GM06990 (cell line): ENCODE measurements around the gene KIAA1217.

Experiments used
- DNase-seq: peaks from one replicate; pipeline ENCODE4 v3.0.0-alpha.2; 2011; ENCODE audit not compliant: insufficient read length; ENCODE audit errors: extremely low read depth
- H3K27me3 ChIP-seq: replicated peaks from 2 replicates; pipeline ENCODE4 v1.6.0; 2011; ENCODE audit warnings: low read length; ENCODE audit not compliant: control insufficient read depth, insufficient read depth
- H3K36me3 ChIP-seq: 2 replicates; pipeline ENCODE4 v1.5.1; 2011; ENCODE audit warnings: low read length; ENCODE audit not compliant: control insufficient read depth, insufficient read depth
- H3K4me3 ChIP-seq: replicated peaks from 2 replicates; pipeline ENCODE4 v1.5.1; 2011; ENCODE audit warnings: low read depth, mild to moderate bottlenecking, control low read depth, low read length
- CTCF ChIP-seq: IDR thresholded peaks from 2 replicates; pipeline ENCODE4 v1.5.1; 2011; ENCODE audit warnings: low read length, control low read depth, mild to moderate bottlenecking, inconsistent platforms; ENCODE audit not compliant: insufficient read depth, poor library complexity, severe bottlenecking

KIAA1217 gene

GRCh38 chr10:24425151-24425550 lies 216.2 kb downstream of the KIAA1217 start:
- TF ChIP-seq CTCF = no peak
- no peaks in the 10 kb centered on the region for H3K36me3 ChIP-seq
- no peaks in the 10 kb centered on the region for H3K27me3 ChIP-seq
- no peak overlapping the region for H3K4me3 ChIP-seq
- DNase-seq = no peak

- TF ChIP-seq CTCF = no peak
- no peak for DNase-seq
- Histone ChIP-seq H3K27me3 (no peaks in the 10 kb centered on the region), H3K36me3 (no peaks in the 10 kb centered on the region), H3K4me3 (no peak overlapping the region)
Observed at GRCh38 chr10:24427678-24428409, 218.9 kb downstream of the KIAA1217 start.

DNA sequence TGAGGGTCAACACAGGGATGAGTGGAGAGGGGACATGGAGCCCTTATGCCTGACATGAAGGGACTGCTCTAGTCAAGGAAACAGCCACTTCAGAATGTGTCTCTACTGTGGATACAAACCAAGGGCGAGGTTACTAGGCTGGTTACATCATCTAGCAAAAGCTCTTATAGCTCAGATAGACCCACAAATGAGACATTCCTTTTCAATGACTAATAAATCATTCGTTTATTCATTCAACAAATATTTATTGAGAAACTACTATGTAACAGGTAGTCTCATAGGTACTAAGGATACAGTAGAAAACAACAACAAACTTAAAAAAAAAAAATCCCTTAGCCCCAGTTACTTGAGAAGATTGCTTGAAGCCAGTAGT lies 219.5 kb downstream of the KIAA1217 start:
- no peak for TF ChIP-seq CTCF
- Histone ChIP-seq H3K36me3 (no peaks in the 10 kb centered on the region), H3K27me3 (no peaks in the 10 kb centered on the region), H3K4me3 (no peak overlapping the region)
- DNase-seq = no peak

DNA sequence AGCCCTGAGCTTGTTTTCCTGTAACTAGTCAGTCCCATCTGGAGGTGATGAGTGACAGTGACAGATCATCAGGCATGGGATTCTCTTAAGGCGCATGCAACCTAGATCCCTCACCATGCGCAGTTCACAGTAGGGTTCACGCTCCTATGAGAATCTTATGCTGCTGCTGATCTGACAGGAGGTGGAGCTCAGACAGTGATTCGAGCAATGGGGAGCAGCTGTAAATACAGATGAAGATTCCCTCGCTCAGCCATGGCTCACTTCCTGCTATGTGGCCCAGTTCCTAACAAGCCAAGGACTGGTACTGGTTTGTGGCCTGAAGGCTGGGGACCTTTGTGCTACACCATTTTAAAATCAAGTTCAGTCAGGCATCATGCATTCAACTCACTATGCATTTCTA lies 221.7 kb downstream of the KIAA1217 start:
- no peaks in the 10 kb centered on the region for H3K27me3 ChIP-seq
- H3K4me3 ChIP-seq = no peak overlapping the region
- no peak for DNase-seq
- no peaks in the 10 kb centered on the region for H3K36me3 ChIP-seq
- TF ChIP-seq CTCF = no peak

DNA sequence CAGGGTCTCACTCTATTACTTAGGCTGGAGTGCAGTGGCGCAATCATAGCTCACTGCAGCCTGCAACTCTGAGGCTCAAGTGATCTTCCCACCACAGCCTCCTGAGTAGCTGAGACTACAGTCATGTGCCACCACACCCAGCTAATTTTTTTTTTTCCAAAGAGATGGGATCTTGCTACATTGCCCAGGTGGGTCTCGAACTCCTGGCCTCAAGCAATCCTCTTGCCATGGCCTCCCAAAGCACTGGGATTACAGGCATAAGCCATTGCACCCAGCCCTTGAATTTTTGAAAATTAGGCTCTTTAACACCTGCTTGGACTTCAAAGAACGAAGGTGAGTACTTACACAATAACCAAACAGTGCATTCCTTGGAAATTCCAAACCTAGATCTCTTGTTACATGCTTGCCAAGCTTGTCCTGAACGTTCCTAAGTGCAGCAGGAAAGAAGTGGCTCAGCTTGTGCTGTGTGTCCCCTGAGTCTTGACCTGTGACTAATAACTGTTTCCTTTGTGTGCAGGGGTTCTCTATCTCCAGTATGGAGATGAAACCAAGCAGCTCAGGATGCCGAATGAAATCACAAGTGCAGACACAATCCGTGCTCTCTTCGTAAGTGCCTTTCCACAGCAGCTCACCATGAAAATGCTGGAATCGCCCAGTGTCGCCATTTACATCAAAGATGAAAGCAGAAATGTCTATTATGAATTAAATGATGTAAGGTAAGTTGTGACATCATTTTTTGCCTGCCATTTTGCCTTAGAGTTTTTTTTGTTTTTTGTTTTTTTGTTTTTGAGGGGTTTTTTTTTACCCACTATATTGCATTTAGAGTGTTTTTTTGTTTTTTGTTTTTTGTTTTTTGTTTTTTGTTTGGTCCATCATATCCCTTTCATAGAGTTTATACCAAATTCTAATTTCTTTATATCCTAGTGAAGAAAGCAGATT lies 223.8 kb downstream of the KIAA1217 start:
- Histone ChIP-seq H3K36me3 (no peaks in the 10 kb centered on the region), H3K4me3 (no peak overlapping the region), H3K27me3 (no peaks in the 10 kb centered on the region)
- no peak for DNase-seq
- no peak for TF ChIP-seq CTCF
